H9 (cell line): ENCODE measurements around the gene TRIM43. TPM values are rescaled to one million over a fixed set of nuclear protein-coding genes. Genes with fewer than 3 reads are reported as not detected.

Source experiments
- DNase-seq: peaks from one replicate; pipeline ENCODE4 v3.0.0-alpha.2; 2017
- H2AFZ ChIP-seq: one replicate; pipeline ENCODE4 v1.6.1; 2013; ENCODE audit warnings: mild to moderate bottlenecking, low read length, control low read depth, moderate library complexity
- H2AK5ac ChIP-seq: 2 replicates; pipeline ENCODE4 v1.6.1; 2013; ENCODE audit warnings: low read length, control low read depth, mixed read lengths; ENCODE audit not compliant: insufficient read length
- H2BK120ac ChIP-seq: one replicate; pipeline ENCODE4 v1.6.1; 2013; ENCODE audit warnings: low read depth, mild to moderate bottlenecking, low read length, control low read depth, inconsistent platforms; ENCODE audit not compliant: poor library complexity, severe bottlenecking
- H2BK12ac ChIP-seq: 2 replicates; pipeline ENCODE4 v1.6.1; 2013; ENCODE audit warnings: low read length, control low read depth, mixed read lengths, low read depth; ENCODE audit not compliant: insufficient read length
- H2BK15ac ChIP-seq: 2 replicates; pipeline ENCODE4 v1.6.1; 2013; ENCODE audit warnings: low read depth, low read length, control low read depth
- H2BK20ac ChIP-seq: one replicate; pipeline ENCODE4 v1.6.1; 2013; ENCODE audit warnings: low read depth, mild to moderate bottlenecking, low read length, control low read depth, inconsistent platforms; ENCODE audit not compliant: poor library complexity, severe bottlenecking
- H2BK5ac ChIP-seq: 2 replicates; pipeline ENCODE4 v1.6.1; 2013; ENCODE audit warnings: low read length, control low read depth, mixed read lengths; ENCODE audit not compliant: insufficient read length
- H3K14ac ChIP-seq: 2 replicates; pipeline ENCODE4 v1.6.1; 2013; ENCODE audit warnings: low read length, control low read depth; ENCODE audit not compliant: insufficient read depth
- H3K18ac ChIP-seq: 2 replicates; pipeline ENCODE4 v1.6.1; 2013; ENCODE audit warnings: low read depth, mild to moderate bottlenecking, mixed read lengths, low read length, control low read depth; ENCODE audit not compliant: insufficient read length
- H3K23ac ChIP-seq: 2 replicates; pipeline ENCODE4 v1.6.1; 2013; ENCODE audit warnings: low read length, control low read depth, mixed read lengths, low read depth; ENCODE audit not compliant: insufficient read length
- H3K23me2 ChIP-seq: 2 replicates; pipeline ENCODE4 v1.6.1; 2013; ENCODE audit warnings: low read depth, mild to moderate bottlenecking, mixed read lengths, low read length, control low read depth; ENCODE audit not compliant: insufficient read length, poor library complexity, severe bottlenecking
- H3K27ac ChIP-seq: 2 replicates; pipeline ENCODE4 v1.5.1; 2013; ENCODE audit warnings: low read length, control low read depth, mixed read lengths, low read depth; ENCODE audit not compliant: insufficient read length
- H3K27me3 ChIP-seq: 2 replicates; pipeline ENCODE4 v1.6.1; 2013; ENCODE audit warnings: low read length, control low read depth, inconsistent platforms; ENCODE audit not compliant: insufficient read depth
- H3K4ac ChIP-seq: 2 replicates; pipeline ENCODE4 v1.6.1; 2013; ENCODE audit warnings: low read depth, mild to moderate bottlenecking, control low read depth, inconsistent platforms, low read length, moderate library complexity
- H3K4me1 ChIP-seq: 2 replicates; pipeline ENCODE4 v1.6.1; 2013; ENCODE audit warnings: low read length, control low read depth, inconsistent platforms; ENCODE audit not compliant: insufficient read depth
- H3K4me2 ChIP-seq: 2 replicates; pipeline ENCODE4 v1.6.1; 2013; ENCODE audit warnings: low read length, control low read depth, mixed read lengths; ENCODE audit not compliant: insufficient read length, insufficient read depth
- H3K56ac ChIP-seq: 2 replicates; pipeline ENCODE4 v1.6.1; 2013; ENCODE audit warnings: low read depth, mild to moderate bottlenecking, mixed read lengths, low read length, control low read depth; ENCODE audit not compliant: insufficient read length
- H3K79me1 ChIP-seq: 2 replicates; pipeline ENCODE4 v1.6.1; 2013; ENCODE audit warnings: low read depth, mild to moderate bottlenecking, moderate library complexity, low read length, control low read depth, inconsistent platforms; ENCODE audit not compliant: insufficient read depth, poor library complexity, severe bottlenecking
- H3K79me2 ChIP-seq: 2 replicates; pipeline ENCODE4 v1.6.1; 2013; ENCODE audit warnings: low read length, control low read depth, inconsistent platforms; ENCODE audit not compliant: insufficient read depth
- H3K9ac ChIP-seq: 2 replicates; pipeline ENCODE4 v1.6.1; 2013; ENCODE audit warnings: low read length, control low read depth, mixed read lengths; ENCODE audit not compliant: insufficient read length; ENCODE audit errors: extremely low read depth
- H3K9me3 ChIP-seq: one replicate; pipeline ENCODE4 v1.6.1; 2013; ENCODE audit warnings: low read depth, low read length, inconsistent platforms; ENCODE audit not compliant: control insufficient read depth
- H3T11ph ChIP-seq: one replicate; pipeline ENCODE4 v1.6.1; 2013; ENCODE audit warnings: mild to moderate bottlenecking, low read length, control low read depth, inconsistent platforms
- H4K20me1 ChIP-seq: one replicate; pipeline ENCODE4 v1.6.1; 2013; ENCODE audit not compliant: control insufficient read depth, insufficient read length, insufficient read depth
- H4K5ac ChIP-seq: 2 replicates; pipeline ENCODE4 v1.6.1; 2013; ENCODE audit warnings: low read depth, mild to moderate bottlenecking, mixed read lengths, low read length, control low read depth; ENCODE audit not compliant: insufficient read length
- H4K8ac ChIP-seq: replicated peaks from 2 replicates; pipeline ENCODE4 v1.6.1; 2013; ENCODE audit warnings: low read length, control low read depth, mixed read lengths, low read depth; ENCODE audit not compliant: insufficient read length
- H4K91ac ChIP-seq: 2 replicates; pipeline ENCODE4 v1.6.1; 2013; ENCODE audit warnings: low read depth, mild to moderate bottlenecking, moderate library complexity, mixed read lengths, low read length, control low read depth; ENCODE audit not compliant: insufficient read length
- H3K27ac Mint-ChIP-seq, 3 experiments: 2 replicates in 2 of 3; 3 replicates in 1 of 3; pipeline ENCODE4 v1.8.0; 2020 to 2021; ENCODE audit warnings: mixed read lengths in 3 of 3, mild to moderate bottlenecking in 1 of 3, moderate library complexity in 1 of 3
- H3K27me3 Mint-ChIP-seq: 2 replicates; pipeline ENCODE4 v1.8.0; 2021; ENCODE audit warnings: low read depth, mild to moderate bottlenecking, moderate library complexity, mixed read lengths
- H3K36me3 Mint-ChIP-seq, 3 experiments: 2 replicates in 2 of 3; 3 replicates in 1 of 3; pipeline ENCODE4 v1.8.0; 2020 to 2021; ENCODE audit warnings: low read depth in 3 of 3, mixed read lengths in 3 of 3; ENCODE audit not compliant: insufficient read depth in 1 of 3
- H3K4me1 Mint-ChIP-seq, 2 experiments: 2 replicates each; pipeline ENCODE4 v1.8.0; 2020; ENCODE audit warnings: mixed read lengths in 2 of 2
- H3K4me3 Mint-ChIP-seq, 2 experiments: 2 replicates in 1 of 2; 3 replicates in 1 of 2; pipeline ENCODE4 v1.8.0; 2020 to 2021; ENCODE audit warnings: mild to moderate bottlenecking in 2 of 2, mixed read lengths in 2 of 2, moderate library complexity in 1 of 2
- H3K9me3 Mint-ChIP-seq, 2 experiments: 2 replicates in 1 of 2; 3 replicates in 1 of 2; pipeline ENCODE4 v1.8.0; 2020; ENCODE audit warnings: mild to moderate bottlenecking in 2 of 2, mixed read lengths in 2 of 2, moderate library complexity in 1 of 2
- CTCF ChIP-seq: fragments of 200-600 bp; sonication (generic); conservative IDR thresholded peaks from 3 replicates; pipeline ENCODE4 v1.8.0; 2021; ENCODE audit warnings: antibody characterized with exemption, mild to moderate bottlenecking
- WGBS: extraction: QIAGEN DNeasy Blood & Tissue Kit; methylation state at CpG from one replicate; pipeline ENCODE4 v1.1.7; 2013; ENCODE audit warnings: missing lambda C conversion rate, low lambda C conversion rate, mixed read lengths; ENCODE audit not compliant: insufficient read length; ENCODE audit errors: extremely low coverage; 5-methylcytosine and 5-hydroxymethylcytosine counted together
- total RNA-seq: library from RNA; stranded (reverse); gene quantifications from 2 replicates; pipeline ENCODE4 v1.2.1, GENCODE V29; 2021

Gene TRIM43
- total RNA-seq, 1 experiment from 2014 or later, result not detected

DNA sequence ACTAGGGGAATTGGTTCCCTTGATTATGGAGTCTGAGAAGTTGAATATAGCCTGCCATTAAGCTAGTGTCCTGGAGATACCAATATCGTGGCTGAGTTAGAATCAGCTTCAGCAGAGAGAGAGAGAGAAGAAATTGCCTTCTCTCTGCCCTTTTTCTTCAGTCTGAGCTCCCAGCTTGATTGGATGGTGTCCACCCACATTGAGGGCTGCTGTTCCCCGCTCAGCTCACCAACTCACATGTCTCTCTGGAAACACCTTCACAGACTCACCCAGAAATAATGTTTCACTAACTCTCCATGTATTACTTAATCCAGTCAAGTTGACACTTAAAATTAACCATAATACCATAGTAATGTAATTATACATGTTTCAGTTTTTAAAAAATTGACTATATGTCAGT is 17.9 kb upstream of the TRIM43 start:
- no peaks in the 10 kb centered on the region for H3K23me2 ChIP-seq
- H4K5ac ChIP-seq, result no peak overlapping the region
- H4K91ac ChIP-seq, result no peak overlapping the region
- no peak overlapping the region for H2BK5ac ChIP-seq
- no peaks in the 10 kb centered on the region for H3K27me3 ChIP-seq
- no peak overlapping the region for H3K9ac ChIP-seq
- no peak overlapping the region for H2BK20ac ChIP-seq
- H3K56ac ChIP-seq, result no peak overlapping the region
- Mint-ChIP-seq H3K4me1 (peaks cover 0 to 2% of the 10 kb centered on the region in 2 experiments; a peak in 1 of 4 replicates), H3K27me3 (peaks cover 8% of the 10 kb centered on the region), H3K9me3 (peaks cover 0 to 43% of the 10 kb centered on the region in 2 experiments; a peak in 2 of 5 replicates), H3K36me3 (no peaks in the 10 kb centered on the region), H3K4me3 (no peak overlapping the region), H3K27ac (no peak overlapping the region)
- H3K4me1 ChIP-seq, result no peaks in the 10 kb centered on the region
- no peaks in the 10 kb centered on the region for H3K79me1 ChIP-seq
- H3K23ac ChIP-seq, result no peak overlapping the region
- no peak overlapping the region for H4K8ac ChIP-seq
- no peaks in the 10 kb centered on the region for H3K9me3 ChIP-seq
- H2AK5ac ChIP-seq, result no peak overlapping the region
- H3T11ph ChIP-seq, result no peak overlapping the region
- H3K79me2 ChIP-seq, result no peaks in the 10 kb centered on the region
- no peaks in the 10 kb centered on the region for H4K20me1 ChIP-seq
- H3K14ac ChIP-seq, result no peak overlapping the region
- H3K4me2 ChIP-seq, result no peak overlapping the region
- no peak overlapping the region for H3K18ac ChIP-seq
- H2BK12ac ChIP-seq, result no peak overlapping the region
- H3K4ac ChIP-seq, result no peak overlapping the region
- H3K27ac ChIP-seq, result no peak overlapping the region
- H2BK120ac ChIP-seq, result no peak overlapping the region
- TF ChIP-seq CTCF, result no peak
- WGBS, result no CpG with 5 or more reads among the region's 2 CpGs
- no peak for DNase-seq
- H2BK15ac ChIP-seq, result no peak overlapping the region
- H2AFZ ChIP-seq, result no peak overlapping the region
